Testis (tissue), 2 donors: ENCODE measurements around the gene THY1.

Experiments used
- CTCF ChIP-seq, 3 experiments: fragments of 450-650 bp in 2 of 3; fragments of 200-600 bp in 1 of 3; sonication (generic) in 1 of 3; IDR thresholded peaks; one replicate each; pipeline ENCODE4 v1.5.1; 2016 to 2019; ENCODE audit warnings: antibody characterized with exemption in 3 of 3, mild to moderate bottlenecking in 2 of 3, moderate library complexity in 1 of 3
- POLR2A ChIP-seq: fragments of 450-650 bp; IDR thresholded peaks from one replicate; pipeline ENCODE4 v1.6.1; 2017; ENCODE audit warnings: antibody characterized with exemption, mild to moderate bottlenecking, moderate library complexity

DNA sequence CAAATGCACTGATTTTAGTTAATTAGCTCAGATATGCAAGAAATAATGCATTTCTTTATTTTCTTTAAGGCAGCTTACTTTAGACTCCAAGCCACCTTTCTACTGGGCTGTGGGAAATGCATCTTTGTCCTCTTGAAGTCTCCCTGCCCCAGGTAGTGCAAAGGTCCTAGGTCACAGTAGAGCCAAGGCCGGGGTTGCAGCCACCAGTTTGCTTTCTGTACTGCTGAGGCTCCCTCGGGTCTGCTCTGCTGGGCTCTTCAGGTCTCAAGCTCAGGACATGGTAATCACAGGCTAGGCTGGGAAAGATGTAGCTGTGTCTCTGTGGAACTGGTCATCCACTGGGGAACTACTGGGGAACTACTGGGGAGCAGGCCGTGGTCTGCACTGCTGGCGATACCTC, 25.4 kb upstream of the THY1 start:
- TF ChIP-seq CTCF (IDR thresholded peaks at IDR 0.05) (no peak), POLR2A (no peak)
